Astrocyte of the spinal cord (primary cell): ENCODE measurements around the gene VAPA.
A peak's percentile ranks its signal among the peaks of the same experiment; 100 is the strongest.

Experiments used
- DNase-seq: peaks from one replicate; pipeline ENCODE4 v3.0.0; 2011; ENCODE audit warnings: low read depth, low spot score
- H3K4me3 ChIP-seq: 2 replicates; pipeline ENCODE4 v1.5.1; 2011; ENCODE audit warnings: low read depth, mild to moderate bottlenecking, low read length, moderate library complexity
- CTCF ChIP-seq: IDR thresholded peaks from 2 replicates; pipeline ENCODE4 v1.5.1; 2012; ENCODE audit warnings: low read depth, mild to moderate bottlenecking, low read length, inconsistent platforms
- in situ Hi-C: cut with HindIII; loops from 2 replicates; pipeline ENCODE4 v1.10.0; 2017; ENCODE audit warnings: low sequenced_read_pairs

Gene VAPA

GRCh38 chr18:9913526-9914333 lies at the start of gene VAPA:
VAPA (plus strand) TSS chr18:9914016; CDS start chr18:9914257, 241 bp downstream.
- peak; percentile 97 for DNase-seq
- in situ Hi-C loops: no loop called here
- peak within 1 kb of the TSS; percentile 82 for H3K4me3 ChIP-seq
- TF ChIP-seq CTCF: no peak

- TF ChIP-seq CTCF: no peak
- DNase-seq: no peak
- H3K4me3 ChIP-seq: no peak overlapping the region
- in situ Hi-C loops: no loop called here
Measured at GRCh38 chr18:9865764-9866490, 47.9 kb upstream of the VAPA start.

GRCh38 chr18:9866627-9867026 lies 47.2 kb upstream of the VAPA start:
- H3K4me3 ChIP-seq: no peak overlapping the region
- in situ Hi-C loops: no loop called here
- DNase-seq: no peak
- TF ChIP-seq CTCF: no peak

- no peak overlapping the region for H3K4me3 ChIP-seq
- no peak for TF ChIP-seq CTCF
- in situ Hi-C loops: no loop called here
- no peak for DNase-seq
Measured at GRCh38 chr18:9867071-9867594, 46.7 kb upstream of the VAPA start.

- in situ Hi-C loops: no loop called here
- no peak overlapping the region for H3K4me3 ChIP-seq
- no peak for DNase-seq
- TF ChIP-seq CTCF: no peak
Measured at GRCh38 chr18:9868857-9869714, 44.7 kb upstream of the VAPA start.
